HG03064 (cell line): ENCODE data around the gene KMT5B.
"Not testable (repeated sequence)": the region's sequence is repeated elsewhere in the genome, so short reads cannot be mapped to it uniquely, and the experiment has no call there.

ENCODE experiments used
- ATAC-seq: cut with Tn5 transposase; IDR thresholded peaks from one replicate; pipeline ENCODE4 v1.9.1; 2021; ENCODE audit warnings: low read depth; ENCODE audit not compliant: unreplicated experiment

The KMT5B gene

DNA sequence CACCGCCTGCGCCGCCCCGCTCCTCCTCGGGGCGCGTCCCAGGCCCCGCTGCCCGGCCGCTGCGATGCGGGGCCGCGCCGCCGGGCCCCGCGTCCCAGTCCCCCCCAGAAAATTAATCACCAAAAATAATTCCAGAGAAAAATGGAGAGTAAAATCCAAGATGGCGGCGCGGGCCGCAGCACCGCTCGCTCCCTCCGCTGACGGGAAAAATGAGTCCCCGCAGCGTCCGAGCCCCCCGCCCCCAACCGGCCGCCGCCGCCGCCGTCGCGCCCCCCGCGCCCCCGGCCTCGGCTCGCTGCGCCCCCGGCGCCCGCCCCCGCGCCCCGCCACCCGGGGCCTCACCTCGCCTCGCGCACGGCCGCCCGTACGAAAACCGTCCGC, at the start of gene KMT5B:
KMT5B (minus strand) TSS at position 162 of the 381 bp plus-strand sequence. CDS start 23,220 bp downstream, outside the sequence.
- ATAC-seq: no peak

DNA sequence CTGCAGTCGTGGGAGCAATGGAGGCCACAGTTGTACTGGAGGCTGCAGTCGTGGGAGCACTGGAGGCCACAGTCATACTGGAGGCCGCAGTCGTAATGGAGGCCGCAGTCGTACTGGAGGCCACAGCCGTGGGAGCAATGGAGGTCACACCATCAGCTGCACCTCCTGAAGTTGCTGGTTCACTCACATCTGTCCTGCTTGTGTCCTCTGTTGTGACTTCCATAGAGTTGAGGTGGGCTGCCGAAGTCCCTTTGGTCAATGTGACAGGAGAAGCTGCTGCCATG, 49.4 kb upstream of the KMT5B start:
- no peak for ATAC-seq

DNA sequence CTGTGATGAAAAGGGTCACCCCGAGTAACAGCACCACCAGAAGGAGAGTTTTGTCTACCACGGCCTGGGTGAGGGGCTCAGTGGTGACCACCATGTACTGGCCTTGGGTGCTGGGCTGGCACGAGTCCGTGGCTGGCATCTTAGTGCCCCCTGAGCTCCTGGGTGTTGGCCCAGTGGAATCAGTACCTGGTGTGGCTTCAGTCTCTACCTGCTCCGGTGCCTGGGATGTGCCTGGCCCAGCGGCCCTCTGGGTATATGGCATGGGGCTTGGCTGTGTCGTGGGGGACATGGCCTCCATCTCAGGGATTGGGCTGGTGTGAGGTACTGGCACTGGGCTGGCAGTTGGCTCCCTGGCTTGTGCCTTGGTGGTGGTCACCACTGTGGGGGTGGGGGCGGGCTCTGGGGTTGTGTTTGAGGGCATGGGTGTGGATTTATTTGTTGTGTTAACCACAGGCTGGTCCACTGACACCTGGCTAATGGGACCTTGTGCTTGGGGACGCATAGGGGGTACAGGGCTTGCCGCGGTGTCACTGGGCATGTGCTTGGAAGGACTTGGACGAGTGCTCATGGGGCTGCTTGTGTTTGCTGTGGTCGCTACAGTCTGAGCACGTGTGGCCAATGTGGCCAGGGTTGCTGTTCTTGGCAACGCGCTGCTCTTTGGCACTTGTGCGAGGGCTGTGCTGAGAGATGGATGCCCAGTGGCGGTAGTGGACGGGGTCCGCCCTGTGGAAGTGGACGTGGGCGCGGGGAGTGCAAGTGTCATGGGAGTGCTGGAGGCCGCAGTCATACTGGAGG, 48.9 kb upstream of the KMT5B start:
- no peak for ATAC-seq

DNA sequence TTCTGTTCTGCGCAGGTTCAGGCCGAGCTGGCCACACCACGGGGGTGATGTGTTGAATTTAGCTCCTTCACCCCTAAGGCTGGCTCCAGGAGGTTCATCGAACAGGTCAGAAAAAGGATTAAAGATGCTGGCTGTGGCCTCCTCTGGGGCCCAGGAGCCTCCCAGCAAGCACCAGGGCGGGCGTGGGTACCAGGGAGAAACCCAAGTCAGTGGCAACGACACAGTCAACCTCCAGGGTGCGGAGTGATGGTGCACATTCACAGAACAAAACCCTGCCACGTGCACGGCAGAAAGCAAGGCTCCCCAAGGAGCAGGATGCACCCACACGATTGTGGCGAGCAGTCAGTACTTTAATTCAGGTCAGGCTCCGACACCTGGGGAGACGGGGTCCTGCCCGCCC, 47.9 kb upstream of the KMT5B start:
- ATAC-seq: no peak

DNA sequence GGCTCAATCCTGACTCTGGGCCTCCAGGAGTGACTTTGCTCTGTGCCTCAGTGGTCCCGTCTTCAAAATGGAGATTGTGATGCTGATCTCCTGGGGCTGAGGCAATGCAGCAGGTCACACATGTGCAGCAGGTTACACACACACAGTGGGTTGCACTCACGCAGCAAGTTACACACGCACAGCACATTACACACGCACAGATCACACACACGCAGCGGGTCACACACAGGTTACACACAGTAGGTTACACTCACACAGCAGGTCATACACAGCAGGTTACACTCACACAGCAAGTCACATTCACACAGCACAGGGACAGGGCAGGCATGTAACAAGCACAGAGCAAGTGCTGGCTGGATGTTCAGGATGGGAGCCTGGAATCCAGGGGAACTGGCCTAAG, 47.4 kb upstream of the KMT5B start:
- ATAC-seq: no peak

DNA sequence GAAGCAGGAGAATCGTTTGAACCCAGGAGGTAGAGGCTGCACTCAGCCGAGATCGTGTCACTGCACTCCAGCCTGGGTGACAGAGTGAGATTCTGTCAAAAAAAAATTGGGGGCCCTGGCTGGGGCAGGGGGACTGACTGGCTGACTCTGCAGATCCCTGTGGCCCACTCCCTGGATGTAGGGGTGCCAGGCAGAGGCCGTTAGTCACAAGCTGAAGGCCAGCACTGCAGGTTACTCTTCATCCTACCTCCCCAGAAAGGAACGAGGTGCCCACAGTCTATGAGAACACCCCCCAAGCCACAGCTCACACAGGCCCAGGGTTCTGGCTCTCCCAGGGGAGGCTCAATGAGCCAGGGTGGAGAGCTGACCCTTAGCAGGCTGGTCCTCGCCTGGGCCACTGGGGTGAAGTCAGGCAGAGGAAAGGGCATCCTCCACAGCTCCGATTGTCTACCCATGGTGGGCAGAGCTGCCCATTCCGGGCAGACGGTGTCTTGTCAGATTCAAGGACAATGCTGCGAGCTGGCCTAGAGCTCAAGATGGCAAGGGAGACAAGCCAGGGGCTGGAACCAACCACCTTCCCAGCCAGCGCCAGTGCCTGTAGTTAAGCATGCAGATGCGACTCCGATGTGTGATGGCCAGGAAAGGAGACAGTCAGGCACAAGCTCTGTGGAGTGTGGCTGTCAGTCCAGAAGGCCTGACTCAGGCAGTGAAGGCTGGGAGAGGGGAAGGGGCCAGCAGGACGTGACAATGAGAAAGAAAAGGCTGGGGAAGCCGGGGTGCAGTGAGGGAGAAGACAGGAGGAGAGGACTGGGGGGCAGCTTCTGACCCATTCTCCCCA, 46.2 kb upstream of the KMT5B start:
- ATAC-seq: no peak

DNA sequence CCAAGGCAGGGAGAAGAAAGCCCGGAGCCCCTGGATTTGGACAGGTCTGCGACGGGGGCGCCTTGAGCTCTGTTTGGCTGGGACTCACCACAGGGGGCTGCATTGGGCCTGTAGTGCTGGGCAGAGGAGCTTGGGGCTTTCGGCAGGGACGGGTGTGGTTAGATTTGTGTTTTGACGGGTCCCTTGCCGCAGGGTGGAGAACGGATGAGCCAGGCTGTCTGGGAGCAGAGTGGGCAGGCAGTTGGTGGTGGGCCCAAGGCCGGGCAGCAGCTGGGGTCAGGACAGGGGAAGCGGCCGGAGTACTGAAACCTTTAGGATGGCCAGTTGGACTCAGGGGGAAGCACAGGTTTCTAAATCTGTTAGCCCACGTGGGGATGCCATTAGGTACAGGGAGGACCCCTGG, 45.3 kb upstream of the KMT5B start:
- no peak for ATAC-seq

DNA sequence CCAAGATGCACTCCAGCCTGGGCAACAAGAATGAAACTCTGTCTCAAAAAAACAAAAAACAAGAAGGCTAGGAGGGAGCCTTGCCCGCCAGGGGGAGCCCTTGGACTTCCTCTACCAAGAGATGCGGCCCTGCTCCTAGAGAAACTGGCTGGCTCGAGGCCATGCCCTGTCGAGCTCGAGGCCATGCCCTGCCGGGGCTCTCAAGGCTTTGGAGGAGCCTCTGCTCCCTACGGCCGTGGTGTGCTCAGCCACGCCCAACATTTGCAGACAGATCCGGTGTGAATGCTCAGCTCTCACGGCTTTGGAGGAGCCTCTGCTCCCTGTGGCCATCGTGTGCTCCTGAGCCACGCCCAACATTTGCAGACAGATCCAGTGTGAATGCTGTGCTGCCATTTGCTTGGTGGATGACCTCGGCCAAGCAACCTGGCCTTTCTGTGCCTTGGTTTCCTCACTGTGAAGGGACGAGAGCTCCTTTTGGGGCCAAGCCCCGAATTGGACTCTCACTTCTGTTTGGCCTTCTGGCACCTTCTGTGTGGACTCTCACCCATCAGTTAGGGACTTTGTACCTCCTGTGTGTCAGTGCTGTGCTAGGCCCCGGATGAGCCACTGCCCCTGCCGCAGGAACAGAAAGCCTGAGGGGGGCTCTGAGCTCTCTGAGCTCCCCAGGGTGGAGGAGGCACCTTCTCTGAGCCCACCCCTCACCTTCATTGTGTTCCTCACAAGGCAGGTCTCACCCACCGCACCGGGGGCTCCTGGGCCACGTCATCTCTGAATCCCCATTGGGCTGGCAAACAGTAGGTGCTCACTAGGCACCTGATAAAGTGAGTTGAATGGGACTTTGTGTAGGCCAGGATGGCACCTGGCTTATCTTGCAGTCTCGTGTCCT, 44.6 kb upstream of the KMT5B start:
- no peak for ATAC-seq

DNA sequence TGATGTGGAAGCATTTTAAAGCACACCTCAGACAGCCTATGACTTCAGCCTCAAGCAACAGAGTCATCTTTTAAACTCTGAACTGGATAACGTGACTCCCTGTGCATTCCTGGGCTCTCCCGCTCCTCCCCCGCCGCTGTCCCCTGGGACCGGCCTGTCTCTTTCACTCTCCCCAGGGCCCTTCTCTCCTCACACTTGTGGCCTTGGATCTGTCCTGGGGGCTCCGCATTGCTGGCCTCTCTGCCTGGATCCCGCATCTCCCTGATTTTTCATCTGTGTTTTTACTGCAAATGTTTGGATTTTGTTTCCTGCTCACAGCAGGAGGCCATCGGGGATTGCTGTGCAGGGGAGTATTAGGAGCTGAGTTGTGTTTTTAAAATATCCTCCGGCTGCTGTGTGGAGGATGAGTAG, 43.2 kb upstream of the KMT5B start:
- ATAC-seq: no peak

DNA sequence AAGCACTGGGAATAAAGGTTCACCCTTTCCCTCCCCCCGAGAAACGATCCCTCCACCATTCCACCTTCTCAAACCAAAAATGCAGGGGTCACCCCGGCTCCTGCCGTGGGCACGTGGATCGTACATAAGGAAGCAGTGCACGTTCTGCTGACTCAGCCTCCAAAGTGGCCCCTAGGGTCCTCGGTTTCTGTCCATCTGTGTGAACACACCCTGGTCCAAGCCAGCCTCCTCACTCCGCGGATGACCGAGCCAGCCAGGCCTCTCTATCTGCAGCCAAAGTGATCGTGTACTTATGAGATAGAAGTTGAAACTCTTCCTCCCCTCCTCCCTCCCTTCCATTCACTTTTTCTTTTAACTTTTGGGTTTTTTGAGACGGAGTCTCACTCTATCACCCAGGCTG, 42.4 kb upstream of the KMT5B start:
- no peak for ATAC-seq

DNA sequence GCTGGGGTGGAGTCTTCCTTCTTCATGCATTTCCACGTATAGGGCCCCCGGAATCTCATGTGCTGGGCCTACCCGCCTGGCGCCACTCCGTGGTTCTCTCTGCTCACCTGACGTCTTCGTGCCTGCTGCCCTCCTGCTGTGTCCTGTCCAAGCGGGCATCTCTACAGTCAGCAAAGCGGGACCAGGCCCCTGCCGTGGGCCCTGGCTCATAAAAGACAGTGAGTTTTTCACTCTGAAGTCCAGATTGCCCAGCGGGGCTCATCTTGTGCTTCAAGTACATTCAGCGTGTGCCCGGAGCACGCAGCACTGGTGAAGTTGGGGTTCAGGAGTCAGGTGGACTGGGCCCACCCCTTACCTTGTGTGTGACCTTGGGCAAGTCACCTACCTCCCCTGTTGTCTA, 41.3 kb upstream of the KMT5B start:
- no peak for ATAC-seq

DNA sequence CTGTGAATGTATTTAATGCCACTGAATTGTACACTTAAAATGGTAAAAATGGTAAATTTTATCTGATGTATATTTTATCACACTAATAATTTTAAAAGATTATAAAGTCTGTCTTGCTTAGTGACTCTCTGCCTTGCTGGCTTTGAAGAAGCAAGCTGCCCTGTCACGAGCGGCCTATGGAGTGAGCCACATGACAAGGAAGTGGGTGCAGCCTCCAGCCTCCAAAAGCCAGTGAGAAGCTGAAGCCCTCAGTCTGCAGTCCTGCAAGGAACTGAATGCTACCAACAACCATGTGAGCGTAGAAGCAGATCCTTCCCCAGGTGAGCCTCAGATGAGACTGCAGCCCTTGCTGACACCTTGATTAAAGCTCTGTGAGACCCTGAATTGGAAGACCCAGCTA, 38.7 kb upstream of the KMT5B start:
- no peak for ATAC-seq

DNA sequence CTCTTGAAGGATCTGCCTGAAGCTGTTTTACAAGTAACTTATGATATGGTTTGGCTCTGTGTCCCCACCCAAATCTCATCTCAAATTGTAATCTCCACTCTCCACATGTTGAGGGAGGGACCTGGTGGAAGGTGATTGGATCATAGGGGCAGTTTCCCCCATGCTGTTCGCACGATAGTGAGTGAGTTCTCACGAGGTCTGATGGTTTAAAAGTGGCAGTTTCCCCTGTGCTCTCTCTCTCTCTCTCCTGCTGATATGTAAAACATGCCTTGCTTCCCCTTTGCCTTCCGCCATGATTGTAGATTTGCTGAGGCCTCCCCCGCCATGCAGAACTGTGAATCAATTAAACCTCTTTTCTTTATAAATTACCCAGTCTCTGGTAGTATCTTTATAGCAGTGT, 31.8 kb upstream of the KMT5B start:
- ATAC-seq: not testable (repeated sequence)

DNA sequence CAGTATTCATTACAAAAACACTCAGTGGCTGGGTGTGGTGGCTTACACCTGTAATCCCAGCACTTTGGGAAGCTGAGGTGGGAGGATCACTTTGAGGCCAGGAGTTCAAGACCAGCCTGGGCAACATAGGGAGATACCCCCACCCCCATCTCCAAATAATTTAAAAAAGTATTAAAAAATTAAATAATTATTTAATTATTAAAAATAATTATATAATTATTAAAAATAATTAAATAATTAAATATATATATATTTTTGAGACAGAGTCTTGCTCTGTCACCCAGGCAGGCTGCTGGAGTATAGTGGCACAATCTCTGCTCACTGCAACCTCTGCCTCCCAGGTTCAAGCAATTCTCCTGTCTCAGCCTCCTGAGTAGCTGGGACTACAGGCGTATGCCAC, 30.8 kb upstream of the KMT5B start:
- ATAC-seq: not testable (repeated sequence)

DNA sequence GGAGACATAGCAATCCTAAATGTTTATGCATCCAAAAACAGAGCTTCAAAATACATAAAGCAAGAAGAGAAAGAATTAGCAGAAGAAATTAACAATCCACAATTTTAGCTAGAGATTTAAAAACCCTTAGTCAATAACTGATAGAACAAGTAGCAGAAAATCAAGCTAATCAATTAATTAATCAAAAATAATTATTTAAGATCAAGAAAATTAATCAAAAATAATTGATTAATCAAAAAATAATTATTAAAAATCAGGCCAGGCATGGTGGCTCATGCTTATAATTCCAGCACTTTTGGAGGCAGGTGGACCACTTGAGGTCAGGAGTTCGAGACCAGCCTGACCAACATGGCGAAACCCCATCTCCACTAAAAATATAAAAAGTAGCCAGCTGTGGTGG, 29.5 kb upstream of the KMT5B start:
- no peak for ATAC-seq

DNA sequence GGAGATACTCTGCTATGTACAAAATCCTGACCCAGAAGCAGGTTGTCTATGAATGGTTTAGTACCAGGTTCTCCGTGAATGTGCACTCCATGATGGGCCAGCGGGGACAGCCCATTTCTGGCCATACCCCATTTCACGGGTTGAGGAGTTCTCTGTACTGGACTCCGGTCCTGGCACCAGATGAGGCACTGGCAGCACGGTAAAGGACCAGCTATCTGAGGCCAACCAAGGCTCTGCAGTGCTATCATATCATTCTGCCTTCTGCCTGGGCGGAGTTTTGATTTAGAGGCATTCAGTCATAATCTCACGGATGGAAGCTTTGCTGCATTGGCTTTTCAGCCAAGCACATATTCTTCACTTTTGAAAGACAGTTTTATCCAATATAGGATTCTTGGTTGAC, 18.5 kb upstream of the KMT5B start:
- ATAC-seq: no peak

DNA sequence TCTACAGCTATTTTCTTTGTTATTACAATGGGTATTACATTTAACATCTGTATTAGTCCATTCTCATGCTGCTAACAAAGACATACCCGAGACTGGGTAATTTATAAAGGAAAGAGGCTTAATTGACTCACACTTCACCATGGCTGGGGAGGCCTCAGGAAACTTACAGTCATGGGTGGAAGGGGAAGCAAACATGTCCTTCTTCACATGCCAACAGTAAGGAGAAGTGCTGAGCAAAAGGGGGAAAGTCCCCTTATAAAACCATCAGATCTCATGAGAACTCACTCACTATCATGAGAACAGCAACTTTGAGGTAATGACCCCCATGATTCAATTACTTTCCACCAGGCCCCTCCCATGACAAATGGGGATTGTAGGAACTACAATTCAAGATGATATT, 16.5 kb upstream of the KMT5B start:
- no peak for ATAC-seq

DNA sequence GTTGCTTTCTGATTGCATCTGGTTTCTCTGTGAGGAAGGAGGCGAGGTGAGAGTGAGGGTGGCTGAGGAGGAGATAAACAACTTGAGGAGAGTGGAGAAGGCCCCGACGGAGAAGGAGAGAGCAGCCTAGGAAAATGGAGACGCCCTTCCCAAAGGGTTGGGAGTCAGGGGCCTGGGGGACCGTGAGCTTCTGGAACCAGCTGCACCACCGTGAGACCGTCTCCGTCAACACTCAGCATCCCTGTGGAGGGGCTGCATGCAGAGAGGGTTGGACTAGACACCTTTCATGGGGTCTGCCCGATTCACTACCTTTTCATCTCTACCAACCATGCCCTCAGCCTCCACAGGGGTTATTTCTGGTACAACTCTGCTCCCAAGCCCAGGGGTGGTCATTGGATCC, 13.3 kb upstream of the KMT5B start:
- no peak for ATAC-seq

DNA sequence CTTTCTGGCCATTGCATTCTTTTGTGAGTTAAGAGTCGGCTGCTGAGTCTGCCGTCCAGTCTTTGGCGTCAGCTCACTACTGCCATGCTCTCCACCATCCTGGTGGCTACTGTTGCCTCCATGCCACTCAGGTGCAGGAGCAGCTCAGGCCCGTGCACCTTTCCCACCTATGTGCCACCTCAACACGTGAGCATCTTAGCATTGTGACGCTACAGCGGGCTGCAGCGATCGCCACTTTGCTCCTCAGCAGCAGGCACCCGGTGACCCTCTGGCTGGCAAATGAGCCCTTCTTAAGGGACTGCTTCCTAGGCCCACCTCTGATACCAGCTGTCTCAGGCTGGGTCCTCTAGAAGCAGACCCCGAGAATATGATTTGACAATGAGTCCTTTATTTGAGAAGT, 11.5 kb upstream of the KMT5B start:
- ATAC-seq: no peak

DNA sequence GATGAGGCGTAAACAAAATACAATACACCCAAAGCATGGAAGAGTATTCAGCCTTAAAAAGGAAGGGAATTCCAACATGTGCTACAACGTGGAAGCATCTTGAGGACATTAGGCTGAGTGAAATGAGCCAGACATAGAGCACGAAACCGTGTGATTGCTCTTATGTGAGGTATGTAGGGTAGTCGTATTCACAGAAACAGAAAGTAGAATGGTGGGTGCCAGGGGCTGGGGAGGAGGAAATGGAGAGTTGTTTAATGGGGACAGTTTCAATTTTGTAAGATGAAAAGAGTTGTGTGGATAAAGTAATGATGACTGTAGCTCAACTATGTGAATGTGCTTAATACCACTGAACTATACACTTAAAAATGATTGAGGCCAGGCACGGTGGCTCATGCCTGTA, 10.2 kb upstream of the KMT5B start:
- no peak for ATAC-seq

DNA sequence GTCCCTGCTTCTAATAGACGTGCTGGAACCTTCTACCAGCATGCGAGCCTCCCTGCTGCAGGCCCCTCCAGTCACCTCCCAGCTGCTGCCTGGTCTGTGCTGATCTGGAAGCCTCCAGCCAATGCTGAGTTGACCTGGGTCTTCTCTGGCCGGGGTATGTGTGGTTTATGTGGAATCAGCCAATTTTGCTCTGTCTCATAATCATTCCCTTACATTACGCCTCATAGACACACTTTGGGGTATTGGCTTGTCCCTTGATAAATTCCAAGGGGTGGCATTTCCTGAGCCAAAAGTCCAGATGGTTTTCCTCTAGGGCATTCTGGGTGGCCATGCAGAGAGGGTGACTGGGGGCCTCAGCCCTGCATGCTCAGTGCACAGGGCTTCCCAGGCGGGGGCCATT, 8.3 kb upstream of the KMT5B start:
- no peak for ATAC-seq
